Tibial nerve (tissue), 4 donors: ENCODE data around the gene RNF181.

Source experiments
- CTCF ChIP-seq, 5 experiments: fragments of 200-600 bp in 3 of 5; fragments of 450-650 bp in 2 of 5; sonication (generic) in 3 of 5; IDR thresholded peaks; one replicate each; pipeline ENCODE4 v1.5.1; 2016 to 2019; ENCODE audit warnings: antibody characterized with exemption in 5 of 5, mild to moderate bottlenecking in 3 of 5, moderate library complexity in 2 of 5
- EP300 ChIP-seq, 2 donors: sonication (generic); formaldehyde crosslinking; IDR thresholded peaks; one replicate each; pipeline ENCODE4 v1.6.1; 2017; ENCODE audit warnings: antibody characterized with exemption in 2 of 2, mild to moderate bottlenecking in 1 of 2
- POLR2A ChIP-seq, 2 donors: fragments of 450-650 bp; IDR thresholded peaks; one replicate each; pipeline ENCODE4 v1.6.1; 2017; ENCODE audit warnings: antibody characterized with exemption in 2 of 2, mild to moderate bottlenecking in 2 of 2, moderate library complexity in 2 of 2

- no peak for TF ChIP-seq CTCF (IDR thresholded peaks at IDR 0.05)
- no peak for TF ChIP-seq POLR2A (IDR thresholded peaks at IDR 0.05)
- TF ChIP-seq EP300 (IDR thresholded peaks at IDR 0.05) = no peak
Observed at GRCh38 chr2:85628658-85629057, 33.1 kb downstream of the RNF181 start.
